ENCODE data around the gene MDK.

The MDK gene

GRCh38 chr11:46337626-46338345 is 43.7 kb upstream of the MDK start:
- TF ChIP-seq EGR1 (IDR thresholded peaks at IDR 0.05): no peak
- no peak for TF ChIP-seq TCF12 (IDR thresholded peaks at IDR 0.05; ENCODE audit: low read depth)

- TF ChIP-seq RAD21 (IDR thresholded peaks at IDR 0.05; ENCODE audit: low read depth): no peak
- TF ChIP-seq ZBTB7A (IDR thresholded peaks at IDR 0.05; ENCODE audit: low read depth): no peak
- no peak for TF ChIP-seq EGR1 (IDR thresholded peaks at IDR 0.05)
- TF ChIP-seq NFIC (IDR thresholded peaks at IDR 0.05): no peak
- no peak for TF ChIP-seq TEAD4 (IDR thresholded peaks at IDR 0.05)
- TF ChIP-seq CEBPB (IDR thresholded peaks at IDR 0.05): no peak
- no peak for TF ChIP-seq MAX (IDR thresholded peaks at IDR 0.05)
- no peak for TF ChIP-seq TAF1 (IDR thresholded peaks at IDR 0.05; ENCODE audit: low read depth)
- no peak for TF ChIP-seq CREB1 (IDR thresholded peaks at IDR 0.05; ENCODE audit: low read depth)
- TF ChIP-seq EP300 (IDR thresholded peaks at IDR 0.05; ENCODE audit: borderline replicate concordance): no peak
- no peak for TF ChIP-seq USF1 (IDR thresholded peaks at IDR 0.05)
- no peak for TF ChIP-seq TCF12 (IDR thresholded peaks at IDR 0.05; ENCODE audit: low read depth)
- TF ChIP-seq FOXM1 (IDR thresholded peaks at IDR 0.05; ENCODE audit: borderline replicate concordance, low read depth): no peak
- TF ChIP-seq, protein P1, sequence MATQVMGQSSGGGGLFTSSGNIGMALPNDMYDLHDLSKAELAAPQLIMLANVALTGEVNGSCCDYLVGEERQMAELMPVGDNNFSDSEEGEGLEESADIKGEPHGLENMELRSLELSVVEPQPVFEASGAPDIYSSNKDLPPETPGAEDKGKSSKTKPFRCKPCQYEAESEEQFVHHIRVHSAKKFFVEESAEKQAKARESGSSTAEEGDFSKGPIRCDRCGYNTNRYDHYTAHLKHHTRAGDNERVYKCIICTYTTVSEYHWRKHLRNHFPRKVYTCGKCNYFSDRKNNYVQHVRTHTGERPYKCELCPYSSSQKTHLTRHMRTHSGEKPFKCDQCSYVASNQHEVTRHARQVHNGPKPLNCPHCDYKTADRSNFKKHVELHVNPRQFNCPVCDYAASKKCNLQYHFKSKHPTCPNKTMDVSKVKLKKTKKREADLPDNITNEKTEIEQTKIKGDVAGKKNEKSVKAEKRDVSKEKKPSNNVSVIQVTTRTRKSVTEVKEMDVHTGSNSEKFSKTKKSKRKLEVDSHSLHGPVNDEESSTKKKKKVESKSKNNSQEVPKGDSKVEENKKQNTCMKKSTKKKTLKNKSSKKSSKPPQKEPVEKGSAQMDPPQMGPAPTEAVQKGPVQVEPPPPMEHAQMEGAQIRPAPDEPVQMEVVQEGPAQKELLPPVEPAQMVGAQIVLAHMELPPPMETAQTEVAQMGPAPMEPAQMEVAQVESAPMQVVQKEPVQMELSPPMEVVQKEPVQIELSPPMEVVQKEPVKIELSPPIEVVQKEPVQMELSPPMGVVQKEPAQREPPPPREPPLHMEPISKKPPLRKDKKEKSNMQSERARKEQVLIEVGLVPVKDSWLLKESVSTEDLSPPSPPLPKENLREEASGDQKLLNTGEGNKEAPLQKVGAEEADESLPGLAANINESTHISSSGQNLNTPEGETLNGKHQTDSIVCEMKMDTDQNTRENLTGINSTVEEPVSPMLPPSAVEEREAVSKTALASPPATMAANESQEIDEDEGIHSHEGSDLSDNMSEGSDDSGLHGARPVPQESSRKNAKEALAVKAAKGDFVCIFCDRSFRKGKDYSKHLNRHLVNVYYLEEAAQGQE (IDR thresholded peaks at IDR 0.05; ENCODE audit: low read depth): no peak
- no peak for TF ChIP-seq YY1 (IDR thresholded peaks at IDR 0.05; ENCODE audit: low read depth)
Observed at GRCh38 chr11:46338636-46338987, 42.9 kb upstream of the MDK start.

DNA sequence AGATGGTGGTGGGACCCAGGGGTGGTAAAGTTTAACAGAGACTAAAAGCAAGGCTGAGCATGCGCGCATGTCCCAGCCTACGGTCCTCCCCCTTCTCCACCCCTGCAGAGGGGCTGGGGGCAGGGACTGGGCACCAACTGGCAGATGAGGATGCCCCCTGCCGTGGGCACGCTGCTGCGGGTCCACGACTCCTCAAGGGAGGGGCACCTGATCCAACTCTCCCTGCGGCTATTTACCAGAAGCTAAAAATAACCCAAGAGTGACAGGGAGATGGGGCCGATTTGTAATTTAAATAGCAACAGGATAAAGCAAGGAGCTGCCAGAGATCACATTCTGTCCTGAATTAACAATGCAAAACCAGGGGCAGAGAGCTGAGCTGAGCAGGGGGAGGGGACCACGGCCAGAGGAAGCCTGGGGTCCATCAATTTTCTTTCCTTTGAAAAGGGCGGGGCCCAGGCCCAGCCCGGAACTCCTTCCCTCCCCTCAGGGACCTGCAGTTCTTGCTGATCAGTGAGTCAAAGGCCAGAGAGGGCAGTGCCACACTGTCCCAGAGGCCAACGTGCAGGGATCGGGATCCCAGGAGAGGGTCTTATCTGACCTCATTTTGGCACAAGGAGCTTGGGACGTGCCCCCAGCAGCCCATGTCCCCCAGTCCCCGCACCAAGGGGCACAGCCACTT is 42.3 kb upstream of the MDK start:
- no peak for TF ChIP-seq CREB1 (IDR thresholded peaks at IDR 0.05; ENCODE audit: low read depth)
- no peak for TF ChIP-seq FOXM1 (IDR thresholded peaks at IDR 0.05; ENCODE audit: borderline replicate concordance, low read depth)

- no peak for TF ChIP-seq TCF12 (IDR thresholded peaks at IDR 0.05; ENCODE audit: low read depth)
- no peak for TF ChIP-seq NFIC (IDR thresholded peaks at IDR 0.05)
- TF ChIP-seq TEAD4 (IDR thresholded peaks at IDR 0.05): no peak
- TF ChIP-seq USF1 (IDR thresholded peaks at IDR 0.05): no peak
- no peak for TF ChIP-seq FOXM1 (IDR thresholded peaks at IDR 0.05; ENCODE audit: borderline replicate concordance, low read depth)
- TF ChIP-seq MAX (IDR thresholded peaks at IDR 0.05): no peak
- TF ChIP-seq ZBTB7A (IDR thresholded peaks at IDR 0.05; ENCODE audit: low read depth): no peak
- TF ChIP-seq YY1 (IDR thresholded peaks at IDR 0.05; ENCODE audit: low read depth): no peak
- TF ChIP-seq CEBPB (IDR thresholded peaks at IDR 0.05): no peak
- TF ChIP-seq, protein P1 (IDR thresholded peaks at IDR 0.05; ENCODE audit: low read depth): no peak
- TF ChIP-seq CREB1 (IDR thresholded peaks at IDR 0.05; ENCODE audit: low read depth): no peak
- TF ChIP-seq TAF1 (IDR thresholded peaks at IDR 0.05; ENCODE audit: low read depth): no peak
- no peak for TF ChIP-seq EP300 (IDR thresholded peaks at IDR 0.05; ENCODE audit: borderline replicate concordance)
Observed at GRCh38 chr11:46339816-46340215, 41.7 kb upstream of the MDK start.

DNA sequence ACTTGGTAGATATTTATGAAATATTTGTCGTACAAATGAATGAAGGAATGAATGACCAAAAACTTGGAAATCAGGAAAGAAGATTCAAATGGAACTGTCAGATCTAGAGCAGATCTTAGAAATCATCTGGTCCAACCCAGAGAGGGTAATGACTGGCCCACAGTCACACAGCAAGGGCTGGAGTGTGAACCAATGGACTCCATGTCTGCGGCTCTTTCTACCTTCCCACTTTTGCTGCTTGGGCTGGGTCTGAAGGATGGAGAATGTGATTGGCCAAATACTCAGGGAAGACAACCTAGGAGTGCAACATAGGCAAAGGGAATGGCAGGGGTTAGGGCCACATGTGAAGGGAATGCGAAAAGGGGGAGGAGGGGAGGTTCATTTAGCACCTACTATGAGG is 40.0 kb upstream of the MDK start:
- TF ChIP-seq RAD21 (IDR thresholded peaks at IDR 0.05; ENCODE audit: low read depth) (no peak), EP300 (IDR thresholded peaks at IDR 0.05; ENCODE audit: borderline replicate concordance) (no peak), FOXM1 (IDR thresholded peaks at IDR 0.05; ENCODE audit: borderline replicate concordance, low read depth) (no peak), ZBTB7A (IDR thresholded peaks at IDR 0.05; ENCODE audit: low read depth) (no peak), TAF1 (IDR thresholded peaks at IDR 0.05; ENCODE audit: low read depth) (no peak), TCF12 (IDR thresholded peaks at IDR 0.05; ENCODE audit: low read depth) (no peak), EGR1 (IDR thresholded peaks at IDR 0.05) (no peak), MAX (IDR thresholded peaks at IDR 0.05) (no peak), YY1 (IDR thresholded peaks at IDR 0.05; ENCODE audit: low read depth) (no peak), TEAD4 (IDR thresholded peaks at IDR 0.05) (no peak), NFIC (IDR thresholded peaks at IDR 0.05) (no peak), USF1 (IDR thresholded peaks at IDR 0.05) (no peak), CREB1 (IDR thresholded peaks at IDR 0.05; ENCODE audit: low read depth) (no peak), CEBPB (IDR thresholded peaks at IDR 0.05) (no peak)
- TF ChIP-seq, protein P1 (IDR thresholded peaks at IDR 0.05; ENCODE audit: low read depth): no peak

Data from Ishikawa (cell line).